ENCODE results near the gene JMJD6. TPM values are rescaled to one million over a fixed set of nuclear protein-coding genes. Genes with fewer than 3 reads are reported as not detected.
"Not testable (repeated sequence)": the region's sequence is repeated elsewhere in the genome, so short reads cannot be mapped to it uniquely, and the experiment has no call there.

Gene JMJD6
- total RNA-seq = 59.4 and 59.9 TPM in 2 replicates

- intact Hi-C loops (cut with micrococcal nuclease) = loop anchor here (1.0 to 2.0 kb wide), 4 partner anchors 11 to 212 kb away; partner anchors contain the start of gene SRSF2
These were observed at the start of gene JMJD6 for GRCh38 chr17:76726231-76726775. Gene JMJD6, minus strand, starts transcription at chr17:76726606. Its CDS starts 131 bp downstream, at chr17:76726475.

GRCh38 chr17:76775021-76775600, 48.7 kb upstream of the JMJD6 start:
- intact Hi-C loops (cut with micrococcal nuclease) = no loop called here

- intact Hi-C loops (cut with micrococcal nuclease) = no loop called here
These were observed 46.6 kb upstream of the JMJD6 start for GRCh38 chr17:76772842-76773525.

- intact Hi-C loops (cut with micrococcal nuclease) = no loop called here
These were observed 32.2 kb upstream of the JMJD6 start for GRCh38 chr17:76758570-76758969.

- intact Hi-C loops (cut with micrococcal nuclease) = no loop called here
These were observed 30.9 kb upstream of the JMJD6 start for GRCh38 chr17:76757256-76757655.

- intact Hi-C loops (cut with micrococcal nuclease) = no loop called here
These were observed 28.9 kb upstream of the JMJD6 start for GRCh38 chr17:76755285-76755684.

GRCh38 chr17:76753061-76753961, 26.9 kb upstream of the JMJD6 start:
- intact Hi-C loops (cut with micrococcal nuclease) = loop anchor here (1.0 kb wide), 2 partner anchors 15 to 38 kb away; partner anchors contain the start of gene MFSD11

- intact Hi-C loops (cut with micrococcal nuclease) = no loop called here
These were observed 25.6 kb upstream of the JMJD6 start for GRCh38 chr17:76752006-76752405.

- intact Hi-C loops (cut with micrococcal nuclease) = no loop called here
These were observed 25.1 kb upstream of the JMJD6 start for GRCh38 chr17:76751416-76751993.

- intact Hi-C loops (cut with micrococcal nuclease) = no loop called here
These were observed 22.3 kb upstream of the JMJD6 start for GRCh38 chr17:76748657-76749056.

- intact Hi-C loops (cut with micrococcal nuclease) = no loop called here
These were observed 21.4 kb upstream of the JMJD6 start for GRCh38 chr17:76747716-76748363.

- intact Hi-C loops (cut with micrococcal nuclease) = not testable (repeated sequence)
These were observed 19.4 kb upstream of the JMJD6 start for GRCh38 chr17:76745785-76746184.

- intact Hi-C loops (cut with micrococcal nuclease) = no loop called here
These were observed 18.3 kb upstream of the JMJD6 start for GRCh38 chr17:76744747-76745146.

- intact Hi-C loops (cut with micrococcal nuclease) = no loop called here
These were observed 16.6 kb upstream of the JMJD6 start for GRCh38 chr17:76742958-76743357.

- intact Hi-C loops (cut with micrococcal nuclease) = no loop called here
These were observed 14.1 kb upstream of the JMJD6 start for GRCh38 chr17:76740329-76741118.

GRCh38 chr17:76739568-76740115, 13.2 kb upstream of the JMJD6 start:
- intact Hi-C loops (cut with micrococcal nuclease) = loop anchor here (5.0 kb wide), 5 partner anchors 53 to 1393 kb away; partner anchors contain the start of genes SEC14L1, TMC8 and UBALD2

- intact Hi-C loops (cut with micrococcal nuclease) = loop anchor here (1.0 to 5.0 kb wide), 6 partner anchors 15 to 1394 kb away; partner anchors contain the start of genes SEC14L1, TMC8 and UBALD2
These were observed 12.1 kb upstream of the JMJD6 start for GRCh38 chr17:76738468-76738850.

- intact Hi-C loops (cut with micrococcal nuclease) = loop anchor here (1.0 to 5.0 kb wide), 9 partner anchors 12 to 1394 kb away; partner anchors contain the start of genes JMJD6, METTL23, SEC14L1 and TMC8
These were observed 11.5 kb upstream of the JMJD6 start, which contains the start of gene MFSD11 for GRCh38 chr17:76737676-76738467. Gene MFSD11, plus strand, starts transcription at chr17:76738119. Its CDS starts 234 bp downstream, at chr17:76738353.
